ENCODE measurements around the gene EMX2.

DNA sequence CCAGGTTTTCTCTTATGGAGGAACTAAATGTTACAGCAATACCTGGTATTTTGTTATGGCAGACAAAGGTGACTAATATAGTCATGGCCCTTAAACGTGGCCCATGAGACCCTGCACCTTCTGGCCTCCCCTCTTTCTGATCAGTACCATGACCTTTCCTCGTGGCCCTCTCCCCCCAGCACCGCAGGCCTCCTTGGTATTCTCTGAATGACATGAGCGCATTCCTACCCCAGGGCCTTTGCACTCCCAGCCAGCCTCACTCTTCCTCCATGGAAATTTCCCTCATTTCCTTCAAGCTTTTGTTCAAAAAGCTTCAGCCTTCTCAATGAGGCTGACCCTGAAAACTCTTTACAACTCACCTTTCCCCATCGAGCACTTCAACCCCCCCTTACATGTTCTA, 46.5 kb upstream of the EMX2 start:
- TF ChIP-seq, protein P1, sequence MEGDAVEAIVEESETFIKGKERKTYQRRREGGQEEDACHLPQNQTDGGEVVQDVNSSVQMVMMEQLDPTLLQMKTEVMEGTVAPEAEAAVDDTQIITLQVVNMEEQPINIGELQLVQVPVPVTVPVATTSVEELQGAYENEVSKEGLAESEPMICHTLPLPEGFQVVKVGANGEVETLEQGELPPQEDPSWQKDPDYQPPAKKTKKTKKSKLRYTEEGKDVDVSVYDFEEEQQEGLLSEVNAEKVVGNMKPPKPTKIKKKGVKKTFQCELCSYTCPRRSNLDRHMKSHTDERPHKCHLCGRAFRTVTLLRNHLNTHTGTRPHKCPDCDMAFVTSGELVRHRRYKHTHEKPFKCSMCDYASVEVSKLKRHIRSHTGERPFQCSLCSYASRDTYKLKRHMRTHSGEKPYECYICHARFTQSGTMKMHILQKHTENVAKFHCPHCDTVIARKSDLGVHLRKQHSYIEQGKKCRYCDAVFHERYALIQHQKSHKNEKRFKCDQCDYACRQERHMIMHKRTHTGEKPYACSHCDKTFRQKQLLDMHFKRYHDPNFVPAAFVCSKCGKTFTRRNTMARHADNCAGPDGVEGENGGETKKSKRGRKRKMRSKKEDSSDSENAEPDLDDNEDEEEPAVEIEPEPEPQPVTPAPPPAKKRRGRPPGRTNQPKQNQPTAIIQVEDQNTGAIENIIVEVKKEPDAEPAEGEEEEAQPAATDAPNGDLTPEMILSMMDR (IDR thresholded peaks at IDR 0.05; ENCODE audit: low read depth, low read length, poor library complexity, severe bottlenecking): no peak
- no peak for TF ChIP-seq EZH2phosphoT487 (IDR thresholded peaks at IDR 0.05; ENCODE audit: borderline replicate concordance, low read length)
